ENCODE measurements around the gene COQ10A. TPM values are rescaled to one million over a fixed set of nuclear protein-coding genes. Genes with fewer than 3 reads are reported as not detected.

COQ10A gene
- total and polyA plus RNA-seq, 2 of the 13 experiments (the other 11 are each of a cell fraction or from before 2014, with no cell fraction given), result 21.0 to 37.3 TPM

Other genes starting within 250 kb of the COQ10A start
- 0.58 and 0.76 TPM in 2 replicates for gene IKZF4, start 245.9 kb upstream of the COQ10A start, total RNA-seq (2016; rRNA removed; fragmentation: Illumina TruSeq; extraction: Trizol)
- 2.2 TPM in 2 replicates for gene IKZF4, start 245.9 kb upstream of the COQ10A start, polyA plus RNA-seq (2011; rRNA removed)
- gene RPS26, start 225.0 kb upstream of the COQ10A start, total RNA-seq (2016; rRNA removed; fragmentation: Illumina TruSeq; extraction: Trizol), result 421 and 486 TPM in 2 replicates
- gene RPS26, start 225.0 kb upstream of the COQ10A start, polyA plus RNA-seq (2011; rRNA removed), result 137 and 150 TPM in 2 replicates
- gene ERBB3, start 186.8 kb upstream of the COQ10A start, total RNA-seq (2016; rRNA removed; fragmentation: Illumina TruSeq; extraction: Trizol), result 55.2 and 93.6 TPM in 2 replicates
- gene ERBB3, start 186.8 kb upstream of the COQ10A start, polyA plus RNA-seq (2011; rRNA removed), result 358 and 371 TPM in 2 replicates
- 240 and 281 TPM in 2 replicates for gene PA2G4, start 162.4 kb upstream of the COQ10A start, total RNA-seq (2016; rRNA removed; fragmentation: Illumina TruSeq; extraction: Trizol)
- 115 and 147 TPM in 2 replicates for gene PA2G4, start 162.4 kb upstream of the COQ10A start, polyA plus RNA-seq (2011; rRNA removed)
- 4,012 and 4,443 TPM in 2 replicates for gene RPL41, start 150.3 kb upstream of the COQ10A start, total RNA-seq (2016; rRNA removed; fragmentation: Illumina TruSeq; extraction: Trizol)
- gene RPL41, start 150.3 kb upstream of the COQ10A start, polyA plus RNA-seq (2011; rRNA removed), result 6,595 and 7,670 TPM in 2 replicates
- 1.9 and 2.3 TPM in 2 replicates for gene ZC3H10, start 148.7 kb upstream of the COQ10A start, total RNA-seq (2016; rRNA removed; fragmentation: Illumina TruSeq; extraction: Trizol)
- gene ZC3H10, start 148.7 kb upstream of the COQ10A start, polyA plus RNA-seq (2011; rRNA removed), result 0.70 and 0.98 TPM in 2 replicates
- gene ESYT1, start 138.7 kb upstream of the COQ10A start, total RNA-seq (2016; rRNA removed; fragmentation: Illumina TruSeq; extraction: Trizol), result 30.1 and 66.9 TPM in 2 replicates
- gene ESYT1, start 138.7 kb upstream of the COQ10A start, polyA plus RNA-seq (2011; rRNA removed), result 71.0 and 80.1 TPM in 2 replicates
- 75.7 and 76.5 TPM in 2 replicates for gene MYL6B, start 114.4 kb upstream of the COQ10A start, total RNA-seq (2016; rRNA removed; fragmentation: Illumina TruSeq; extraction: Trizol)
- 81.4 and 88.7 TPM in 2 replicates for gene MYL6B, start 114.4 kb upstream of the COQ10A start, polyA plus RNA-seq (2011; rRNA removed)
- 1,192 and 1,778 TPM in 2 replicates for gene MYL6, start 108.6 kb upstream of the COQ10A start, total RNA-seq (2016; rRNA removed; fragmentation: Illumina TruSeq; extraction: Trizol)
- gene MYL6, start 108.6 kb upstream of the COQ10A start, polyA plus RNA-seq (2011; rRNA removed), result 983 and 1,127 TPM in 2 replicates
- 13.1 and 21.3 TPM in 2 replicates for gene SMARCC2, start 77.5 kb upstream of the COQ10A start, total RNA-seq (2016; rRNA removed; fragmentation: Illumina TruSeq; extraction: Trizol)
- 21.0 and 24.1 TPM in 2 replicates for gene SMARCC2, start 77.5 kb upstream of the COQ10A start, polyA plus RNA-seq (2011; rRNA removed)
- gene RNF41, start 45.0 kb upstream of the COQ10A start, total RNA-seq (2016; rRNA removed; fragmentation: Illumina TruSeq; extraction: Trizol), result 27.1 and 32.9 TPM in 2 replicates
- gene RNF41, start 45.0 kb upstream of the COQ10A start, polyA plus RNA-seq (2011; rRNA removed), result 39.4 and 46.7 TPM in 2 replicates
- gene NABP2, start 42.6 kb upstream of the COQ10A start, total RNA-seq (2016; rRNA removed; fragmentation: Illumina TruSeq; extraction: Trizol), result 31.2 and 33.2 TPM in 2 replicates
- 27.9 and 35.5 TPM in 2 replicates for gene NABP2, start 42.6 kb upstream of the COQ10A start, polyA plus RNA-seq (2011; rRNA removed)
- 39.7 and 101 TPM in 2 replicates for gene SLC39A5, start 36.9 kb upstream of the COQ10A start, total RNA-seq (2016; rRNA removed; fragmentation: Illumina TruSeq; extraction: Trizol)
- 59.7 and 80.6 TPM in 2 replicates for gene SLC39A5, start 36.9 kb upstream of the COQ10A start, polyA plus RNA-seq (2011; rRNA removed)
- 7.8 and 22.0 TPM in 2 replicates for gene ANKRD52, start 8.6 kb upstream of the COQ10A start, total RNA-seq (2016; rRNA removed; fragmentation: Illumina TruSeq; extraction: Trizol)
- 9.2 and 11.2 TPM in 2 replicates for gene ANKRD52, start 8.6 kb upstream of the COQ10A start, polyA plus RNA-seq (2011; rRNA removed)
- 175 and 243 TPM in 2 replicates for gene CS, start 33.4 kb downstream of the COQ10A start, total RNA-seq (2016; rRNA removed; fragmentation: Illumina TruSeq; extraction: Trizol)
- 173 and 177 TPM in 2 replicates for gene CS, start 33.4 kb downstream of the COQ10A start, polyA plus RNA-seq (2011; rRNA removed)
- 246 and 356 TPM in 2 replicates for gene CNPY2, start 49.0 kb downstream of the COQ10A start, total RNA-seq (2016; rRNA removed; fragmentation: Illumina TruSeq; extraction: Trizol)
- 250 and 285 TPM in 2 replicates for gene CNPY2, start 49.0 kb downstream of the COQ10A start, polyA plus RNA-seq (2011; rRNA removed)
- gene PAN2, start 67.1 kb downstream of the COQ10A start, total RNA-seq (2016; rRNA removed; fragmentation: Illumina TruSeq; extraction: Trizol), result 14.8 and 27.2 TPM in 2 replicates
- gene PAN2, start 67.1 kb downstream of the COQ10A start, polyA plus RNA-seq (2011; rRNA removed), result 61.1 and 68.5 TPM in 2 replicates
- gene IL23A, start 71.9 kb downstream of the COQ10A start, total RNA-seq (2016; rRNA removed; fragmentation: Illumina TruSeq; extraction: Trizol), result 0.35 and 0.51 TPM in 2 replicates
- 0.33 and 0.72 TPM in 2 replicates for gene IL23A, start 71.9 kb downstream of the COQ10A start, polyA plus RNA-seq (2011; rRNA removed)
- 41.6 and 43.5 TPM in 2 replicates for gene STAT2, start 93.2 kb downstream of the COQ10A start, total RNA-seq (2016; rRNA removed; fragmentation: Illumina TruSeq; extraction: Trizol)
- 84.6 and 107 TPM in 2 replicates for gene STAT2, start 93.2 kb downstream of the COQ10A start, polyA plus RNA-seq (2011; rRNA removed)
- gene APOF, start 95.9 kb downstream of the COQ10A start, total RNA-seq (2016; rRNA removed; fragmentation: Illumina TruSeq; extraction: Trizol), result 1.7 and 3.3 TPM in 2 replicates
- gene APOF, start 95.9 kb downstream of the COQ10A start, polyA plus RNA-seq (2011; rRNA removed), result 23.9 and 27.5 TPM in 2 replicates
- 20.3 and 25.6 TPM in 2 replicates for gene TIMELESS, start 182.5 kb downstream of the COQ10A start, total RNA-seq (2016; rRNA removed; fragmentation: Illumina TruSeq; extraction: Trizol)
- 3.7 and 4.0 TPM in 2 replicates for gene TIMELESS, start 182.5 kb downstream of the COQ10A start, polyA plus RNA-seq (2011; rRNA removed)
- gene MIP, start 187.7 kb downstream of the COQ10A start, total RNA-seq (2016; rRNA removed; fragmentation: Illumina TruSeq; extraction: Trizol), result not detected in 2 replicates
- 0.14 TPM in 1 of 2 replicates, not detected in the other for gene MIP, start 187.7 kb downstream of the COQ10A start, polyA plus RNA-seq (2011; rRNA removed)
- gene SPRYD4, start 201.6 kb downstream of the COQ10A start, total RNA-seq (2016; rRNA removed; fragmentation: Illumina TruSeq; extraction: Trizol), result 4.1 and 4.5 TPM in 2 replicates
- 3.6 and 3.9 TPM in 2 replicates for gene SPRYD4, start 201.6 kb downstream of the COQ10A start, polyA plus RNA-seq (2011; rRNA removed)
- gene GLS2, start 221.2 kb downstream of the COQ10A start, total RNA-seq (2016; rRNA removed; fragmentation: Illumina TruSeq; extraction: Trizol), result 12.2 and 14.0 TPM in 2 replicates
- gene GLS2, start 221.2 kb downstream of the COQ10A start, polyA plus RNA-seq (2011; rRNA removed), result 8.5 and 8.6 TPM in 2 replicates

Measured in HepG2 (cell line).